ENCODE results near the gene LILRA2. TPM values are rescaled to one million over a fixed set of nuclear protein-coding genes. Genes with fewer than 3 reads are reported as not detected.

The LILRA2 gene
- total RNA-seq, 1 experiment from 2014 or later: not detected

GRCh38 chr19:54600212-54600611, 26.6 kb downstream of the LILRA2 start:
- no peak for TF ChIP-seq ZNF232 (CRISPR knock-in tag; IDR thresholded peaks at IDR 0.05)
- TF ChIP-seq ESRRA (CRISPR knock-in tag; IDR thresholded peaks at IDR 0.05; ENCODE audit: borderline replicate concordance): no peak
- TF ChIP-seq CDX4 (CRISPR knock-in tag; IDR thresholded peaks at IDR 0.05; ENCODE audit: borderline replicate concordance): no peak
- TF ChIP-seq STAT6 (CRISPR knock-in tag; conservative IDR thresholded peaks at IDR 0.05; ENCODE audit: low read depth): no peak
- no peak for TF ChIP-seq IRF2 (CRISPR knock-in tag; IDR thresholded peaks at IDR 0.05; ENCODE audit: borderline replicate concordance, low read depth)
- no peak for TF ChIP-seq SP1 (CRISPR knock-in tag; conservative IDR thresholded peaks at IDR 0.05)
- TF ChIP-seq SOX15 (CRISPR knock-in tag; IDR thresholded peaks at IDR 0.05): no peak
- TF ChIP-seq ZNF121 (CRISPR knock-in tag; IDR thresholded peaks at IDR 0.05): no peak
- TF ChIP-seq HMGXB4 (CRISPR knock-in tag; IDR thresholded peaks at IDR 0.05): no peak
- no peak for TF ChIP-seq CTCF (IDR thresholded peaks at IDR 0.05)
- TF ChIP-seq ZNF416 (CRISPR knock-in tag; IDR thresholded peaks at IDR 0.05): no peak
- TF ChIP-seq ATF3 (CRISPR knock-in tag; conservative IDR thresholded peaks at IDR 0.05): no peak
- no peak for TF ChIP-seq CREM (CRISPR knock-in tag; IDR thresholded peaks at IDR 0.05)
- TF ChIP-seq FOXP1 (CRISPR knock-in tag; IDR thresholded peaks at IDR 0.05; ENCODE audit: borderline replicate concordance): no peak
- TF ChIP-seq HMGA2 (CRISPR knock-in tag; IDR thresholded peaks at IDR 0.05): no peak
- no peak for TF ChIP-seq CREB1 (CRISPR knock-in tag; IDR thresholded peaks at IDR 0.05)
- POLR2A ChIA-PET: no interaction called here
- ATAC-seq (no peak), DNase-seq (ENCODE audit: low spot score) (no peak)
- Mint-ChIP-seq H3K4me3 (no peak overlapping the region), H3K36me3 (peaks cover 39% of the 10 kb centered on the region), H3K27ac (no peak overlapping the region), H3K4me1 (no peaks in the 10 kb centered on the region), H3K9me3 (peaks cover 74% of the 10 kb centered on the region), H3K27me3 (ENCODE audit: low read depth) (peaks cover 7% of the 10 kb centered on the region)
- CTCF ChIA-PET: no interaction called here

GRCh38 chr19:54606230-54606629, 32.6 kb downstream of the LILRA2 start:
- Mint-ChIP-seq H3K4me3 (no peak overlapping the region), H3K4me1 (no peaks in the 10 kb centered on the region), H3K27me3 (ENCODE audit: low read depth) (peaks cover 10% of the 10 kb centered on the region), H3K27ac (no peak overlapping the region), H3K36me3 (peaks cover 57% of the 10 kb centered on the region), H3K9me3 (peaks cover 93% of the 10 kb centered on the region)
- CTCF ChIA-PET: no interaction called here
- DNase-seq (ENCODE audit: low spot score): no peak
- POLR2A ChIA-PET: no interaction called here
- no peak for ATAC-seq
- TF ChIP-seq NFATC4 (CRISPR knock-in tag; IDR thresholded peaks at IDR 0.05) (no peak), ZNF138 (CRISPR knock-in tag; conservative IDR thresholded peaks at IDR 0.05) (no peak), AFF4 (CRISPR knock-in tag; IDR thresholded peaks at IDR 0.05; ENCODE audit: borderline replicate concordance) (no peak), ETV6 (CRISPR knock-in tag; IDR thresholded peaks at IDR 0.05) (no peak), TP53 (CRISPR knock-in tag; IDR thresholded peaks at IDR 0.05) (no peak), ZNF416 (CRISPR knock-in tag; IDR thresholded peaks at IDR 0.05) (no peak), GRHL2 (CRISPR knock-in tag; IDR thresholded peaks at IDR 0.05; ENCODE audit: insufficient replicate concordance, severe bottlenecking) (no peak), FOXP4 (CRISPR knock-in tag; IDR thresholded peaks at IDR 0.05) (no peak)

Measured in WTC11 (cell line).